NCI-H82 treated with DMSO at 0.1 percent for 48 hours (cell line): ENCODE results near the gene MAPKAP1.
A peak's percentile ranks its signal among the peaks of the same experiment; 100 is the strongest.

Experiments
- DNase-seq: peaks from one replicate; lab custom pipeline; 2025; ENCODE audit not compliant: unreplicated experiment; lab: John Stamatoyannopoulos, UW

MAPKAP1 gene

GRCh38 chr9:125463926-125464325 is 243.1 kb downstream of the MAPKAP1 start:
- DNase-seq, result no peak

- peak; percentile 79 for DNase-seq
Observed at GRCh38 chr9:125462861-125463291, 244.1 kb downstream of the MAPKAP1 start.

GRCh38 chr9:125461636-125462190 is 245.3 kb downstream of the MAPKAP1 start:
- DNase-seq, result no peak

GRCh38 chr9:125460883-125461635 is 245.9 kb downstream of the MAPKAP1 start:
- DNase-seq, result no peak

GRCh38 chr9:125460346-125460745 is 246.7 kb downstream of the MAPKAP1 start:
- no peak for DNase-seq

- no peak for DNase-seq
Observed at GRCh38 chr9:125457357-125457756, 249.7 kb downstream of the MAPKAP1 start.

- DNase-seq, result no peak
Observed at GRCh38 chr9:125455876-125456275, 251.1 kb downstream of the MAPKAP1 start.

- DNase-seq, result no peak
Observed at GRCh38 chr9:125455132-125455531, 251.9 kb downstream of the MAPKAP1 start.

GRCh38 chr9:125447202-125447802 is 259.7 kb downstream of the MAPKAP1 start:
- no peak for DNase-seq

- DNase-seq, result no peak
Observed at GRCh38 chr9:125446561-125447094, 260.4 kb downstream of the MAPKAP1 start.

GRCh38 chr9:125444956-125445506 is 262.0 kb downstream of the MAPKAP1 start:
- no peak for DNase-seq

- no peak for DNase-seq
Observed at GRCh38 chr9:125444166-125444565, 262.8 kb downstream of the MAPKAP1 start.

- no peak for DNase-seq
Observed at GRCh38 chr9:125443367-125443766, 263.6 kb downstream of the MAPKAP1 start.

- DNase-seq, result no peak
Observed at GRCh38 chr9:125442452-125442851, 264.6 kb downstream of the MAPKAP1 start.

GRCh38 chr9:125440411-125440810 is 266.6 kb downstream of the MAPKAP1 start:
- DNase-seq, result no peak

GRCh38 chr9:125439434-125440272 is 267.4 kb downstream of the MAPKAP1 start:
- DNase-seq, result no peak

- no peak for DNase-seq
Observed at GRCh38 chr9:125438506-125439433, 268.2 kb downstream of the MAPKAP1 start.

- no peak for DNase-seq
Observed at GRCh38 chr9:125437771-125438221, 269.2 kb downstream of the MAPKAP1 start.

GRCh38 chr9:125436613-125437443 is 270.2 kb downstream of the MAPKAP1 start:
- no peak for DNase-seq
